Measurements from ENCODE around the gene P2RX5.

P2RX5 gene

GRCh38 chr17:3666516-3666915 lies 29.4 kb downstream of the P2RX5 start:
- H3F3A ChIP-seq (ENCODE audit: insufficient read depth) = 0 out of 2 replicates have a peak, but pooled peaks cover 2% of the 10 kb centered on the region
- no peak overlapping the region for H3K4me2 ChIP-seq (ENCODE audit: low read depth, low read length, poor library complexity, severe bottlenecking)

GRCh38 chr17:3665834-3666233 lies 30.1 kb downstream of the P2RX5 start:
- no peak overlapping the region for H3K4me2 ChIP-seq (ENCODE audit: low read depth, low read length, poor library complexity, severe bottlenecking)
- no peak overlapping the region for H2AFZ ChIP-seq (ENCODE audit: low read depth, low read length, severe bottlenecking)
- peaks cover 21% of the 10 kb centered on the region for H3K79me2 ChIP-seq (ENCODE audit: insufficient read depth, low read length)
- H3K27me3 ChIP-seq (ENCODE audit: low read length) = no peaks in the 10 kb centered on the region
- no peak for TF ChIP-seq EZH2phosphoT487 (conservative IDR thresholded peaks at IDR 0.05; ENCODE audit: low read length)
- TF ChIP-seq CTCF (IDR thresholded peaks at IDR 0.05; ENCODE audit: insufficient read depth, low read length, poor library complexity, severe bottlenecking) = no peak
- H3K36me3 ChIP-seq (ENCODE audit: low read length) = no peaks in the 10 kb centered on the region
- H3K4me3 ChIP-seq (ENCODE audit: insufficient read depth, low read length, poor library complexity, severe bottlenecking) = no peak overlapping the region
- no peaks in the 10 kb centered on the region for H4K20me1 ChIP-seq (ENCODE audit: low read depth, low read length)
- H3K9me2 ChIP-seq (replicated peaks; ENCODE audit: insufficient read depth, low read length) = no peaks in the 10 kb centered on the region
- no peak overlapping the region for H3K9ac ChIP-seq (ENCODE audit: low read length)
- no peaks in the 10 kb centered on the region for H3K9me3 ChIP-seq (ENCODE audit: insufficient read depth, low read length)
- no peak overlapping the region for H3K27ac ChIP-seq (ENCODE audit: low read depth, low read length)
- no peaks in the 10 kb centered on the region for H3F3A ChIP-seq (ENCODE audit: insufficient read depth)

More at GRCh38 chr17:3666516-3666915, 29.4 kb downstream of the P2RX5 start:
- Histone ChIP-seq H4K20me1 (ENCODE audit: low read depth, low read length) (no peaks in the 10 kb centered on the region), H3K4me3 (ENCODE audit: insufficient read depth, low read length, poor library complexity, severe bottlenecking) (no peak overlapping the region), H3K9me2 (replicated peaks; ENCODE audit: insufficient read depth, low read length) (no peaks in the 10 kb centered on the region), H3K27ac (ENCODE audit: low read depth, low read length) (no peak overlapping the region), H3K36me3 (ENCODE audit: low read length) (no peaks in the 10 kb centered on the region), H3K9me3 (ENCODE audit: insufficient read depth, low read length) (no peaks in the 10 kb centered on the region), H2AFZ (ENCODE audit: low read depth, low read length, severe bottlenecking) (no peak overlapping the region), H3K9ac (ENCODE audit: low read length) (no peak overlapping the region), H3K79me2 (ENCODE audit: insufficient read depth, low read length) (peaks cover 21% of the 10 kb centered on the region), H3K27me3 (ENCODE audit: low read length) (no peaks in the 10 kb centered on the region)
- TF ChIP-seq CTCF (IDR thresholded peaks at IDR 0.05; ENCODE audit: insufficient read depth, low read length, poor library complexity, severe bottlenecking) (no peak), EZH2phosphoT487 (conservative IDR thresholded peaks at IDR 0.05; ENCODE audit: low read length) (no peak)

GRCh38 chr17:3663102-3664011 lies 32.6 kb downstream of the P2RX5 start:
- no peak overlapping the region for H3K27ac ChIP-seq (ENCODE audit: low read depth, low read length)
- H3K9me3 ChIP-seq (ENCODE audit: insufficient read depth, low read length) = no peaks in the 10 kb centered on the region
- H3K4me3 ChIP-seq (ENCODE audit: insufficient read depth, low read length, poor library complexity, severe bottlenecking) = no peak overlapping the region

More at GRCh38 chr17:3663102-3664011, 32.6 kb downstream of the P2RX5 start:
- no peaks in the 10 kb centered on the region for H3F3A ChIP-seq (ENCODE audit: insufficient read depth)
- no peak overlapping the region for H2AFZ ChIP-seq (ENCODE audit: low read depth, low read length, severe bottlenecking)
- no peak overlapping the region for H3K4me2 ChIP-seq (ENCODE audit: low read depth, low read length, poor library complexity, severe bottlenecking)
- H4K20me1 ChIP-seq (ENCODE audit: low read depth, low read length) = no peaks in the 10 kb centered on the region
- H3K36me3 ChIP-seq (ENCODE audit: low read length) = no peaks in the 10 kb centered on the region
- H3K27me3 ChIP-seq (ENCODE audit: low read length) = no peaks in the 10 kb centered on the region
- no peaks in the 10 kb centered on the region for H3K9me2 ChIP-seq (replicated peaks; ENCODE audit: insufficient read depth, low read length)
- no peaks in the 10 kb centered on the region for H3K79me2 ChIP-seq (ENCODE audit: insufficient read depth, low read length)
- TF ChIP-seq EZH2phosphoT487 (conservative IDR thresholded peaks at IDR 0.05; ENCODE audit: low read length) = no peak
- no peak for TF ChIP-seq CTCF (IDR thresholded peaks at IDR 0.05; ENCODE audit: insufficient read depth, low read length, poor library complexity, severe bottlenecking)
- H3K9ac ChIP-seq (ENCODE audit: low read length) = no peak overlapping the region
